ENCODE results near the gene SMARCD3.

DNA sequence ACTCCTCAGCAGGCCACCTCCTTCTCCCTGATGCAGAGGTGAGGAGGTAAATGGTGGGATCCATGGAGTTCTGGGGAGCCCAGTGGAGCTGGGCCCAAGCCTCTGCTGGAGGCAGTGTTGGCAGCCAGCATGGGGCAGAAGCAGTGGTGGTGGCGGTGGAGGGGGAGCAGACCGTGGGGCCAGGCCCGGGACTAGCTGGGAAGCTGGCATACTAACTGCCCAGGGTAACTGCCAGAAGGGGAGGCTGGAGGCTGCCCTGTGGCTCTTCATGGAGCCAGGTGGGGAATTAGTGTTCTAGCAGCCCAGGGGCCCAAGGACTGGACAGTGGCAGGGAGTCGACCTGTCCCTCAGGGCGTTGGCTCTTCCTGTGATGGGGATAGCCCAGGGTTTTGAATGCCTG, 16.1 kb upstream of the SMARCD3 start:
- no peak for TF ChIP-seq CTCF (conservative IDR thresholded peaks at IDR 0.05; ENCODE audit: low read length)
- no peak for TF ChIP-seq EZH2phosphoT487 (IDR thresholded peaks at IDR 0.05; ENCODE audit: borderline replicate concordance, low read depth, low read length)
